NB4 (cell line): Measurements from ENCODE around the gene OR2Y1.

Experiments used
- DNase-seq: peaks from one replicate; pipeline ENCODE4 v3.0.0; 2010; ENCODE audit warnings: low read depth
- H3K4me3 ChIP-seq: one replicate; pipeline ENCODE4 v1.5.1; 2011; ENCODE audit warnings: mild to moderate bottlenecking, low read depth, low read length, moderate library complexity
- CTCF ChIP-seq: IDR thresholded peaks from one replicate; pipeline ENCODE4 v1.5.1; 2012; ENCODE audit warnings: low read depth, low read length
- MAX ChIP-seq: IDR thresholded peaks from 2 replicates; pipeline ENCODE4 v1.6.1; 2011; ENCODE audit warnings: low read depth, low read length
- MYC ChIP-seq: IDR thresholded peaks from 2 replicates; pipeline ENCODE4 v1.6.1; 2011; ENCODE audit warnings: low read depth, low read length
- POLR2A ChIP-seq: IDR thresholded peaks from 2 replicates; pipeline ENCODE4 v1.6.1; 2011; ENCODE audit warnings: mild to moderate bottlenecking; ENCODE audit not compliant: insufficient read length; ENCODE audit errors: extremely low read depth

The OR2Y1 gene

GRCh38 chr5:180777475-180777874, 37.6 kb upstream of the OR2Y1 start:
- TF ChIP-seq CTCF (no peak), POLR2A (no peak), MAX (no peak), MYC (no peak)
- no peak overlapping the region for H3K4me3 ChIP-seq
- DNase-seq, result no peak

DNA sequence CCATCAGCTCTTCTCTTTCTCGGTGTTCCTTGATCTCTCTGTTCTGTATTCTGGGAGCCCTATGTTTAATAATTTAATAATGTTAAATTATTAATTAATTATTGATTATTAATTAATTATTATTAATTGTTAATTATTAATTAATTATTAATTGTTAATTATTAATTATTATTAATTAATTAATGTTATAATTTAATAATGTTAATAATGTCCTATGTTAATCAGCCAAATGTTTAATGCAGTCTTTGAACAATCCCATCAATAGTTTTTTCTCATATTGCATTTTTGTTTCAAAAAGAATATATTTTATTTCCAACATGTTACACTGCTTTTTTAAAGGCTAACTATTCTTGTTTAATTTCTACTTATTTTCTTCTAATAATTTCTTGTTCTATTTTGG, 36.5 kb upstream of the OR2Y1 start:
- no peak overlapping the region for H3K4me3 ChIP-seq
- DNase-seq, result no peak
- no peak for TF ChIP-seq CTCF
- TF ChIP-seq MYC, result no peak
- no peak for TF ChIP-seq POLR2A
- TF ChIP-seq MAX, result no peak

GRCh38 chr5:180775624-180776023, 35.8 kb upstream of the OR2Y1 start:
- no peak for DNase-seq
- no peak for TF ChIP-seq POLR2A
- TF ChIP-seq MAX, result no peak
- TF ChIP-seq CTCF, result no peak
- TF ChIP-seq MYC, result no peak
- H3K4me3 ChIP-seq, result no peak overlapping the region

- DNase-seq, result no peak
- TF ChIP-seq MYC (no peak), CTCF (no peak), POLR2A (no peak), MAX (no peak)
- no peak overlapping the region for H3K4me3 ChIP-seq
These were observed 32.0 kb upstream of the OR2Y1 start for GRCh38 chr5:180771839-180772238.

DNA sequence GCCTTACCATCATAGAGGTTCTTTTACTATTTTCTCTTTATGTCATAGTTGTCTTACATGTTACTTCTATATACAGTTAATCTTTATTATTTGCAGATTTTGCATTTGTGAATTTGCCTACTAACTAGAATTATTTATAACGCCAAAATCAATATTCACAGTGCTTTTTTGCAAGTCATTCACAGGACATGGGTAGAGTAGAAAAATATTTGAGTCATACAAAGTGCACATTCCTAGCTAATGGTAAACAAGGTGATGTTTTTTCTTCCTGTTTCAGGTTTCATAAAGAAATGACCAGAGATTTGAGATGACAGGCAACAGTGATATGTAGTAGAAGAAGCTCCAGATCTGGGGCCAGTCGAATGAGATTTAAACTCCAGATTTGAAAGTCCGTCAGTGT, 30.0 kb upstream of the OR2Y1 start:
- no peak overlapping the region for H3K4me3 ChIP-seq
- DNase-seq, result no peak
- no peak for TF ChIP-seq POLR2A
- TF ChIP-seq MAX, result no peak
- no peak for TF ChIP-seq CTCF
- TF ChIP-seq MYC, result no peak

GRCh38 chr5:180755601-180756000, 15.7 kb upstream of the OR2Y1 start:
- no peak for DNase-seq
- H3K4me3 ChIP-seq, result no peak overlapping the region
- TF ChIP-seq POLR2A (no peak), MAX (no peak), MYC (no peak), CTCF (no peak)
